SK-N-SH treated with all-trans-retinoic acid at 6 μM for 48 hours (cell line): Measurements from ENCODE around the gene NPIPB6.
"Not testable (repeated sequence)": the region's sequence is repeated elsewhere in the genome, so short reads cannot be mapped to it uniquely, and the experiment has no call there.

Experiments used
- ARNTL ChIP-seq: fragments of 450-650 bp; formaldehyde crosslinking; IDR thresholded peaks from 2 replicates; pipeline ENCODE4 v1.5.0; 2020; ENCODE audit warnings: low read depth, mild to moderate bottlenecking, moderate library complexity, borderline replicate concordance
- SNAI2 ChIP-seq: fragments of 250-450 bp; sonication (Bioruptor Pico); IDR thresholded peaks from 2 replicates; pipeline ENCODE4 v1.5.0; 2020; ENCODE audit warnings: mild to moderate bottlenecking, moderate library complexity
- TF ChIP-seq, protein P1 (sequence below): fragments of 250-450 bp; sonication (Bioruptor Pico); IDR thresholded peaks from 2 replicates; pipeline ENCODE4 v1.5.1; 2020; ENCODE audit warnings: low read depth, mild to moderate bottlenecking, moderate library complexity
- TF ChIP-seq, protein P2 (sequence below): fragments of 250-450 bp; sonication (Bioruptor Pico); IDR thresholded peaks from 2 replicates; pipeline ENCODE4 v1.8.0; 2020; ENCODE audit warnings: mild to moderate bottlenecking, moderate library complexity, borderline replicate concordance

DNA sequence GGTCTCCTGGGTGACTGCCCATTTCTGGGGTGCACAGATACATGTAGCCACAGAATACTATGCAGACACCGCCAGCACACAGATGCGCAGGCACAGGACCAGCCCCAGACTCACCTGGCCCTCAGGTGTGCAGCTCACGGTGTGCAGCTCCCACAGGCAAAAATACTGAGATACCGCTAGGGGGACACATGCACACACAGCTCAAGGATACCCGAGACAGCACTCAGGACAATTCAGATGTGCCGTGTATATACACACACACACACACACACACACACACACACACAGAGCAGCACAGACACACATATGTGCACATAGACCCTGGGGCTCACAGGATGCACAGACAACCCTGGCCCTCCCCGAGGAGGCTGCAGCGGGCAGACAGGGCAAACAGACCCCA is 11.8 kb upstream of the NPIPB6 start:
- TF ChIP-seq, protein P1, sequence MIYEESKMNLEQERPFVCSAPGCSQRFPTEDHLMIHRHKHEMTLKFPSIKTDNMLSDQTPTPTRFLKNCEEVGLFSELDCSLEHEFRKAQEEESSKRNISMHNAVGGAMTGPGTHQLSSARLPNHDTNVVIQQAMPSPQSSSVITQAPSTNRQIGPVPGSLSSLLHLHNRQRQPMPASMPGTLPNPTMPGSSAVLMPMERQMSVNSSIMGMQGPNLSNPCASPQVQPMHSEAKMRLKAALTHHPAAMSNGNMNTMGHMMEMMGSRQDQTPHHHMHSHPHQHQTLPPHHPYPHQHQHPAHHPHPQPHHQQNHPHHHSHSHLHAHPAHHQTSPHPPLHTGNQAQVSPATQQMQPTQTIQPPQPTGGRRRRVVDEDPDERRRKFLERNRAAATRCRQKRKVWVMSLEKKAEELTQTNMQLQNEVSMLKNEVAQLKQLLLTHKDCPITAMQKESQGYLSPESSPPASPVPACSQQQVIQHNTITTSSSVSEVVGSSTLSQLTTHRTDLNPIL (CRISPR knock-in tag): not testable (repeated sequence)
- TF ChIP-seq, protein P2, sequence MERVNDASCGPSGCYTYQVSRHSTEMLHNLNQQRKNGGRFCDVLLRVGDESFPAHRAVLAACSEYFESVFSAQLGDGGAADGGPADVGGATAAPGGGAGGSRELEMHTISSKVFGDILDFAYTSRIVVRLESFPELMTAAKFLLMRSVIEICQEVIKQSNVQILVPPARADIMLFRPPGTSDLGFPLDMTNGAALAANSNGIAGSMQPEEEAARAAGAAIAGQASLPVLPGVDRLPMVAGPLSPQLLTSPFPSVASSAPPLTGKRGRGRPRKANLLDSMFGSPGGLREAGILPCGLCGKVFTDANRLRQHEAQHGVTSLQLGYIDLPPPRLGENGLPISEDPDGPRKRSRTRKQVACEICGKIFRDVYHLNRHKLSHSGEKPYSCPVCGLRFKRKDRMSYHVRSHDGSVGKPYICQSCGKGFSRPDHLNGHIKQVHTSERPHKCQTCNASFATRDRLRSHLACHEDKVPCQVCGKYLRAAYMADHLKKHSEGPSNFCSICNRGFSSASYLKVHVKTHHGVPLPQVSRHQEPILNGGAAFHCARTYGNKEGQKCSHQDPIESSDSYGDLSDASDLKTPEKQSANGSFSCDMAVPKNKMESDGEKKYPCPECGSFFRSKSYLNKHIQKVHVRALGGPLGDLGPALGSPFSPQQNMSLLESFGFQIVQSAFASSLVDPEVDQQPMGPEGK (CRISPR knock-in tag): not testable (repeated sequence)
- TF ChIP-seq ARNTL, SNAI2: not testable (repeated sequence)
